Measurements from ENCODE around the gene TNIK.

The TNIK gene

GRCh38 chr3:171356251-171356650 lies 104.0 kb downstream of the TNIK start:
- Histone ChIP-seq H2AFZ (ENCODE audit: low read depth, low read length) (no peak overlapping the region), H3K9ac (ENCODE audit: low read length) (no peak overlapping the region), H3K27me3 (ENCODE audit: low read depth, low read length) (no peaks in the 10 kb centered on the region), H3K79me2 (ENCODE audit: low read length) (peaks cover 21% of the 10 kb centered on the region), H3K4me3 (ENCODE audit: low read length) (no peak overlapping the region), H4K20me1 (ENCODE audit: insufficient read depth, low read length) (peaks cover 20% of the 10 kb centered on the region; the same call in 1 of the 2 replicates), H3K4me2 (ENCODE audit: low read length) (no peak overlapping the region), H3K9me3 (ENCODE audit: insufficient read depth, low read length) (no peaks in the 10 kb centered on the region), H3K36me3 (replicated peaks; ENCODE audit: low read depth, low read length) (peaks cover 7% of the 10 kb centered on the region), H3K27ac (ENCODE audit: low read length) (no peak overlapping the region), H3K4me1 (ENCODE audit: low read length) (peaks cover 8% of the 10 kb centered on the region; the same call in 1 of the 2 replicates)
- no peak for TF ChIP-seq EZH2phosphoT487 (IDR thresholded peaks at IDR 0.05; ENCODE audit: low read depth)
- TF ChIP-seq, protein P1, sequence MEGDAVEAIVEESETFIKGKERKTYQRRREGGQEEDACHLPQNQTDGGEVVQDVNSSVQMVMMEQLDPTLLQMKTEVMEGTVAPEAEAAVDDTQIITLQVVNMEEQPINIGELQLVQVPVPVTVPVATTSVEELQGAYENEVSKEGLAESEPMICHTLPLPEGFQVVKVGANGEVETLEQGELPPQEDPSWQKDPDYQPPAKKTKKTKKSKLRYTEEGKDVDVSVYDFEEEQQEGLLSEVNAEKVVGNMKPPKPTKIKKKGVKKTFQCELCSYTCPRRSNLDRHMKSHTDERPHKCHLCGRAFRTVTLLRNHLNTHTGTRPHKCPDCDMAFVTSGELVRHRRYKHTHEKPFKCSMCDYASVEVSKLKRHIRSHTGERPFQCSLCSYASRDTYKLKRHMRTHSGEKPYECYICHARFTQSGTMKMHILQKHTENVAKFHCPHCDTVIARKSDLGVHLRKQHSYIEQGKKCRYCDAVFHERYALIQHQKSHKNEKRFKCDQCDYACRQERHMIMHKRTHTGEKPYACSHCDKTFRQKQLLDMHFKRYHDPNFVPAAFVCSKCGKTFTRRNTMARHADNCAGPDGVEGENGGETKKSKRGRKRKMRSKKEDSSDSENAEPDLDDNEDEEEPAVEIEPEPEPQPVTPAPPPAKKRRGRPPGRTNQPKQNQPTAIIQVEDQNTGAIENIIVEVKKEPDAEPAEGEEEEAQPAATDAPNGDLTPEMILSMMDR (IDR thresholded peaks at IDR 0.05; ENCODE audit: low read depth, low read length), result no peak

GRCh38 chr3:171354706-171355582 lies 105.3 kb downstream of the TNIK start:
- Histone ChIP-seq H2AFZ (ENCODE audit: low read depth, low read length) (no peak overlapping the region), H3K79me2 (ENCODE audit: low read length) (peaks cover 20% of the 10 kb centered on the region), H3K4me3 (ENCODE audit: low read length) (no peak overlapping the region), H3K4me1 (ENCODE audit: low read length) (peaks cover 18% of the 10 kb centered on the region), H3K9ac (ENCODE audit: low read length) (no peak overlapping the region), H3K36me3 (replicated peaks; ENCODE audit: low read depth, low read length) (peaks cover 7% of the 10 kb centered on the region), H4K20me1 (ENCODE audit: insufficient read depth, low read length) (peaks cover 9% of the 10 kb centered on the region; the same call in 1 of the 2 replicates), H3K9me3 (ENCODE audit: insufficient read depth, low read length) (no peaks in the 10 kb centered on the region), H3K27me3 (ENCODE audit: low read depth, low read length) (no peaks in the 10 kb centered on the region), H3K4me2 (ENCODE audit: low read length) (no peak overlapping the region), H3K27ac (ENCODE audit: low read length) (no peak overlapping the region)
- TF ChIP-seq, protein P1 (IDR thresholded peaks at IDR 0.05; ENCODE audit: low read depth, low read length), result no peak
- TF ChIP-seq EZH2phosphoT487 (IDR thresholded peaks at IDR 0.05; ENCODE audit: low read depth), result no peak

DNA sequence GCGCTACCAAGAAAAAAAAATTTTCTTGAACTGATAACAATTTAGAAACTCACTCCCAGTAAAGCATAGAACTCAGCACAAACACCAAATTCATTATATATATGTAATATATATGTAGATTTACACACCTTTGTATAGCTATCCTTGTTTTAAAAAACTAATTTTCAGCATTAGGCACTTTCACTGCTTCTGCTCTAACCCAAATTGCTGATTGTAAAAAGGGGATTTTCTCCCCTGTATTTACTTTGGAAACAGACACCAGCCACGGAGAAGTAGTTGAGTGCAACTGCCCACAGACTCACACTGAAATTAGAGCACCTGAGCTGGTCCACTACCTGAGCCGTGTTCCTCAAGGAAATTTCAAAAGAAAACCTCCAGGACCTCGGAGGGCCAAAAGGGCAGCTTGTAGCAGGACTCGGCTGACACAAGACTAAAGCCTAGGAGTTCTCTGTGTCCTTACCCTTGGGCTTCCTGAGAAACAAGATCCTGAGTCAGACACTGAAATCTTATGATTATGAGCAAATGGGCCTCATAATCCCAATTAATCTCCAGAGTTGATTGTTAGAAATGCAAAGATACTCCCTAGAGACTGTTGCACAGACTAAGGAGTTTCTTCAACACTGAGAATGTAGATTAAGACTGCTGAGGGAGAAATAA lies 106.0 kb downstream of the TNIK start:
- H3K4me1 ChIP-seq (ENCODE audit: low read length), result peaks cover 23% of the 10 kb centered on the region
- no peak overlapping the region for H3K4me3 ChIP-seq (ENCODE audit: low read length)
- H3K9me3 ChIP-seq (ENCODE audit: insufficient read depth, low read length), result no peaks in the 10 kb centered on the region
- no peak for TF ChIP-seq EZH2phosphoT487 (IDR thresholded peaks at IDR 0.05; ENCODE audit: low read depth)
- TF ChIP-seq, protein P1 (IDR thresholded peaks at IDR 0.05; ENCODE audit: low read depth, low read length), result no peak
- H3K79me2 ChIP-seq (ENCODE audit: low read length), result peaks cover 28% of the 10 kb centered on the region
- no peaks in the 10 kb centered on the region for H3K27me3 ChIP-seq (ENCODE audit: low read depth, low read length)
- H4K20me1 ChIP-seq (ENCODE audit: insufficient read depth, low read length), result peaks cover 5% of the 10 kb centered on the region; the same call in 1 of the 2 replicates
- no peak overlapping the region for H3K27ac ChIP-seq (ENCODE audit: low read length)
- H3K9ac ChIP-seq (ENCODE audit: low read length), result no peak overlapping the region
- H3K36me3 ChIP-seq (replicated peaks; ENCODE audit: low read depth, low read length), result peaks cover 7% of the 10 kb centered on the region
- H2AFZ ChIP-seq (ENCODE audit: low read depth, low read length), result no peak overlapping the region
- no peak overlapping the region for H3K4me2 ChIP-seq (ENCODE audit: low read length)

DNA sequence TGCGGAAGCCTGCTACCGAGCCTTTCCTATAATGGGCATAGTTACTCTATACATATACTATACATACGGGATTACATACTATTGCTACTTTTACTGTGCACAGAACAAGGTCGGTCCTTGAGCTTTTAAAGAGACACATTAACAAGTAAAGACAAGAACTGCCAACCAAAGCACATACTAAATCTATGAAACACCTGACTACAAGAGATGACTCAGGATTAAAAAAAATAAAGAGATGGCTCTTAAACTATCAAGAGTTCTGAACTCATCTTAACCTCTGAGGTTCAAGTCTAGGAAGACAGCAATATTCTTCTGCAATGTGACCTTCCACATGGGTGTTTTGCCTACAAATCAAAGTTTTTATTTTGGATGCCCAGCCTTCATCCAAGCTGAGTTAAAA lies 106.8 kb downstream of the TNIK start:
- Histone ChIP-seq H3K4me3 (ENCODE audit: low read length) (no peak overlapping the region), H3K9ac (ENCODE audit: low read length) (no peak overlapping the region), H4K20me1 (ENCODE audit: insufficient read depth, low read length) (no peaks in the 10 kb centered on the region), H3K36me3 (replicated peaks; ENCODE audit: low read depth, low read length) (peaks cover 7% of the 10 kb centered on the region), H3K4me1 (ENCODE audit: low read length) (peaks cover 24% of the 10 kb centered on the region), H3K9me3 (ENCODE audit: insufficient read depth, low read length) (no peaks in the 10 kb centered on the region), H3K4me2 (ENCODE audit: low read length) (no peak overlapping the region), H3K79me2 (ENCODE audit: low read length) (peaks cover 31% of the 10 kb centered on the region), H3K27me3 (ENCODE audit: low read depth, low read length) (no peaks in the 10 kb centered on the region), H3K27ac (ENCODE audit: low read length) (no peak overlapping the region), H2AFZ (ENCODE audit: low read depth, low read length) (no peak overlapping the region)
- no peak for TF ChIP-seq EZH2phosphoT487 (IDR thresholded peaks at IDR 0.05; ENCODE audit: low read depth)
- TF ChIP-seq, protein P1 (IDR thresholded peaks at IDR 0.05; ENCODE audit: low read depth, low read length), result no peak
